CD4-positive, alpha-beta T cell treated with Interleukin-4 for 4 hours (primary cell): Measurements from ENCODE around the gene COL26A1.
"Not testable (repeated sequence)": the region's sequence is repeated elsewhere in the genome, so short reads cannot be mapped to it uniquely, and the experiment has no call there.

Experiments
- DNase-seq: peaks from one replicate; pipeline ENCODE4 v3.0.0-alpha.2; 2020

COL26A1 gene

GRCh38 chr7:101602484-101603241, 240.0 kb downstream of the COL26A1 start:
- peak; percentile 33 for DNase-seq

DNA sequence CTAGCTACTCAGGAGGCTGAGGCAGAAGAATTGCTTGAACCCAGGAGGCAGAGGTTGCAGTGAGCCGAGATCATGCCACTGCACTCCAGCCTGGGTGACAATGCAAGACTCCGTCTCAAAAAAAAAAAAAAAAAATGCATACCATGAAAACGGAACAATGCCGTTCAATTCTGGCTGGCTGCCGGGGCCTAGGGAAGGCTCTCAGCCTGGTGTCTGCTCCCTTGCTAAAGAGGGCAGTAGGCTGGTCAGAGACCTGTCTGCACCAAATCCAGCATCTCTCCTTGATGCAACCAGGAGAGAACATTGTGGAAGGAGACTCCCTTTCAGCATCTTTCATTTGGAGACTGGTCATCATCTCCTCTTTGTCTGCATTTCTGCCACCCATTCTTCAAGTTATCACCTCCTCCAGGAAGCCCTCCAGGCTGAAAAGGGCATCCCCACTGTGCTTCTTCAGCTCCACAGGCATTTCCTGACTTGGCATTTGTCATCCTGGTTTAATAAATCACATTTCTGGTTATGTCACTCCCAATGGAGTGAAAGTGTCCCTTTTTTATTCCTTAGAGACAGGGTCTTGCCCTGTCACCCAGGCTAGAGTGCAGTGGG, 241.8 kb downstream of the COL26A1 start:
- DNase-seq: no peak

GRCh38 chr7:101604934-101605332, 242.3 kb downstream of the COL26A1 start:
- DNase-seq: not testable (repeated sequence)

DNA sequence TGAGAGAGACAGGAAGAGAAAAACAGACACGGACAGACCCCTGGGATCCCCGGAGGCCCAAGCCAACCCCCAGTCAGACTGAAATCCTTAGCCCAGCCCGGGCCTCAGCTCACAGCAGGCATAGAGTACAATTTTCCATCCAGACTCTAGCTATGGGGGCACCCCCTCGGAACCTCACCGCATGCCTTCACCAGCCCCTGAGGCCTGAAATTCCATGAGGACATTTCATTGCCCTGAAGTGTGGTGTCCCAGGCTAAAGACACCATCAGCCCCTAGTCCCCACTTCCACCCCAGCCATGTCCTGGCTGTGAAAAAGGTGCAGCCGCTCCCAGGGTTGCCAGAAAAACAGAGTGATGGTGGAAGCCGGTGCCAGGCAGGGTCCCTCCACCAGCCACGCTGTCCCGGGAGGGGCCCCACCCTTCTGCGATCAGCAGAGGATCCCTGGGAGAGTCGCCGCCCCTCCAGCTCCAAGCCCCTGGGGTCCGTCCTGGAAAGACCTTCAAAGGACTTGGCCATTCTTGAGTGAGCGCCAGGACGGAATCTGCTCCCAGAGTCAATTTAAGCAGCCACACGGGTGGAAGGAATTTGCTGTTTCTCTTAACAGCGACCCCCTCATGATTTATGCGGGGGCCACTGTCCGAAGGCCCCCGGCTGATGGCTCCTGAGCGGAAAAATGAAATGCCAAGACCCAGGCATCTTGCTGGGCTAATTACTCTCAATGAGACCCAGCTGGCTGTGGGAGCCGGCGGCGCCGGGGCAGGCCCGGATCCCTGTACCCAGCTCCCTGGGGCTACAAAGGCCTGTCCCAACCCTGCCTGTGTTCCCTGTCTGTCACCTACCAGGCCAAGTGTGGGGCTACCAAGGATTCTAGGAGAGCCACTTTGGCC, 243.2 kb downstream of the COL26A1 start:
- DNase-seq: no peak

DNA sequence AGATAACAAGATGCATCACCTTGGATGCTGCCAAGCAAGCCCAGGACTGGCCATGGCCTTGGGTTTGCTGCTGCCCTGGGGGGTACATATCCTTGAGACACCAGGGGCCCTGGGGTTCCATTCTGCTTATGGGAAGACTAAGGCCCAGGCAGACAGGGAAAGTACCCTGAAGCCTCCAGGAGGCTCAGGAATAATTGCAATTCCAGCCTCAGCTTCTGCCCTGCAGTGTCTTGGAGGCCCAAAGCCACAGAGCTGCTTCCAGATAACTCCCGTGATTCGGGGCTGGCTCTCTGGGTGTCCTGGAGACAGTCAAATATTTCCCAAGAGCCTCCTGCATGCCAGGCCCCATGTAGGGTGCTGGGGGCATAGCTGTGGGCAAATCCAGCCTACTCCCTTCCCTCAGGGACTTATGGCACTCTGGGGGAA, 243.8 kb downstream of the COL26A1 start:
- no peak for DNase-seq
